ENCODE measurements around the gene SLC48A1.

- TF ChIP-seq CTCF (IDR thresholded peaks at IDR 0.05): no peak
- no peak for TF ChIP-seq POLR2A (IDR thresholded peaks at IDR 0.05)
- no peak for TF ChIP-seq POLR2AphosphoS5 (IDR thresholded peaks at IDR 0.05)
These were observed 43.6 kb downstream of the SLC48A1 start for GRCh38 chr12:47816403-47817271.

All from prostate gland (tissue), 2 donors.